K562 (cell line): Measurements from ENCODE around the gene BFSP1. TPM values are rescaled to one million over a fixed set of nuclear protein-coding genes. Genes with fewer than 3 reads are reported as not detected.

Experiments
- ATAC-seq: fragments of 200-7000 bp; cut with Tn5 transposase; 3 replicates; pipeline ENCODE4 v1.9.1; 2020; ENCODE audit warnings: moderate library complexity
- BruUV-seq: library from RNA; stranded (reverse); fragments of 400-500 nt; replicated peaks from 2 replicates; lab custom pipeline; 2021; lab: Mats Ljungman, UMichigan
- CTCF ChIA-PET: fragments of 300-600 bp; formaldehyde crosslinking; extraction: SDS; loops from one replicate; lab custom pipeline; 2021; ENCODE audit warnings: low intra/inter-chr PET ratio; lab: Yijun Ruan, JAX
- POLR2A ChIA-PET: fragments of 300-600, 350-650 bp; sonication (Branson Sonifier 250); formaldehyde crosslinking; extraction: SDS; loops from one replicate; lab custom pipeline; 2021; ENCODE audit warnings: antibody characterized with exemption, inconsistent platforms; lab: Yijun Ruan, JAX
- DNase-seq, 4 experiments: peaks; one replicate each; pipeline versions ENCODE4 v3.0.0 to v3.0.0-alpha.2; 2011 to 2018; ENCODE audit warnings: low spot score in 3 of 4, mixed read lengths in 3 of 4; ENCODE audit errors: extremely low read depth in 1 of 4
- FAIRE-seq: peaks from 2 replicates; lab custom pipeline; 2011; peaks lifted over from hg19 to GRCh38; lab: Jason Lieb, UNC
- H2AFZ ChIP-seq: 2 replicates; pipeline ENCODE4 v1.6.0; 2011; ENCODE audit warnings: low read depth, low read length, control low read depth, inconsistent platforms
- H3K27ac ChIP-seq: fragments of 200-600 bp; 3 replicates; pipeline ENCODE4 v1.8.0; 2011; ENCODE audit warnings: low read depth, mild to moderate bottlenecking, control low read depth, inconsistent platforms, low read length, moderate library complexity, mixed read lengths; ENCODE audit errors: extremely low read depth
- H3K27me3 ChIP-seq, 2 experiments: fragments of 300-600 bp in 1 of 2; 2 replicates in 1 of 2; 3 replicates in 1 of 2; pipeline versions ENCODE4 v1.6.0 to v1.8.0; 2011; ENCODE audit warnings: inconsistent platforms in 2 of 2, low read length in 2 of 2, mild to moderate bottlenecking in 1 of 2, mixed read lengths in 1 of 2, moderate library complexity in 1 of 2; ENCODE audit not compliant: control insufficient read depth in 2 of 2, insufficient read depth in 2 of 2
- H3K36me3 ChIP-seq: fragments of 300-600 bp; 3 replicates; pipeline ENCODE4 v1.8.0; 2011; ENCODE audit warnings: mild to moderate bottlenecking, low read length, inconsistent platforms; ENCODE audit not compliant: control insufficient read depth, insufficient read depth
- H3K4me1 ChIP-seq, 2 experiments: fragments of 200-600 bp in 1 of 2; replicated peaks in 1 of 2; 2 replicates in 1 of 2; 3 replicates in 1 of 2; pipeline versions ENCODE4 v1.5.1 to v1.8.0; 2011; ENCODE audit warnings: inconsistent platforms in 2 of 2, low read length in 2 of 2, mild to moderate bottlenecking in 1 of 2, mixed read lengths in 1 of 2, moderate library complexity in 1 of 2; ENCODE audit not compliant: control insufficient read depth in 2 of 2, insufficient read depth in 2 of 2
- H3K4me2 ChIP-seq: 2 replicates; pipeline ENCODE4 v1.6.1; 2011; ENCODE audit warnings: low read length, control low read depth, inconsistent platforms, mixed read lengths; ENCODE audit not compliant: insufficient read depth
- H3K4me3 ChIP-seq: fragments of 200-600 bp; sonication (generic), shearing (Covaris generic); 2 replicates; pipeline ENCODE4 v1.5.1; 2016; ENCODE audit warnings: control low read depth, inconsistent platforms
- H3K79me2 ChIP-seq: fragments of 200-600 bp; 3 replicates; pipeline ENCODE4 v1.8.0; 2011; ENCODE audit warnings: low read length, inconsistent platforms; ENCODE audit not compliant: control insufficient read depth, insufficient read depth
- H3K9ac ChIP-seq, 2 experiments: 2 replicates each; pipeline versions ENCODE4 v1.6.0 to v1.6.1; 2011; ENCODE audit warnings: low read depth in 2 of 2, low read length in 2 of 2, control low read depth in 1 of 2, inconsistent platforms in 1 of 2, mild to moderate bottlenecking in 1 of 2, mixed read lengths in 1 of 2; ENCODE audit not compliant: insufficient read depth in 1 of 2
- H3K9me1 ChIP-seq: one replicate; pipeline ENCODE4 v1.6.0; 2011; ENCODE audit warnings: inconsistent platforms, mild to moderate bottlenecking, low read length, moderate library complexity; ENCODE audit not compliant: control insufficient read depth, insufficient read depth
- H3K9me3 ChIP-seq: replicated peaks from 2 replicates; pipeline ENCODE4 v1.5.1; 2011; ENCODE audit warnings: low read depth, low read length, inconsistent platforms; ENCODE audit not compliant: control insufficient read depth, insufficient read depth
- H4K20me1 ChIP-seq: replicated peaks from 2 replicates; pipeline ENCODE4 v1.6.1; 2011; ENCODE audit warnings: low read length, inconsistent platforms, mixed read lengths; ENCODE audit not compliant: control insufficient read depth, insufficient read depth
- ELK1 ChIP-seq: sonication (generic); formaldehyde crosslinking; IDR thresholded peaks from 2 replicates; pipeline ENCODE4 v1.8.1; 2022; ENCODE audit warnings: missing genetic modification reagents
- KDM5B ChIP-seq: fragments of 200-600 bp; sonication (generic); IDR thresholded peaks from 2 replicates; pipeline ENCODE4 v1.6.1; 2012; ENCODE audit warnings: low read depth, mild to moderate bottlenecking, moderate library complexity, low read length, control low read depth, inconsistent platforms; ENCODE audit not compliant: insufficient replicate concordance
- OTX1 ChIP-seq: fragments of 450-650 bp; formaldehyde crosslinking; IDR thresholded peaks from 2 replicates; pipeline ENCODE4 v1.4.0; 2022; ENCODE audit warnings: mild to moderate bottlenecking
- PHB ChIP-seq: fragments of 250-450 bp; sonication (Bioruptor Pico); IDR thresholded peaks from 2 replicates; pipeline ENCODE4 v1.5.0; 2021
- TEAD4 ChIP-seq, 2 experiments: sonication (generic) in 1 of 2; formaldehyde crosslinking in 1 of 2; IDR thresholded peaks; 2 replicates each; pipeline versions ENCODE4 v1.6.1 to v1.8.0; 2012 to 2022; ENCODE audit warnings: borderline replicate concordance in 1 of 2, inconsistent platforms in 1 of 2, low read length in 1 of 2, mild to moderate bottlenecking in 1 of 2, missing genetic modification reagents in 1 of 2
- U2AF1 ChIP-seq: fragments of 200-400 bp; formaldehyde crosslinking; optimal IDR thresholded peaks from 2 replicates; pipeline ENCODE3; 2017; ENCODE audit warnings: mild to moderate bottlenecking, low read depth, low read length, moderate library complexity
- ZNF224 ChIP-seq: sonication (generic); formaldehyde crosslinking; IDR thresholded peaks from 2 replicates; pipeline ENCODE4 v1.8.0; 2022; ENCODE audit warnings: mild to moderate bottlenecking, missing genetic modification reagents
- ZNF239 ChIP-seq: fragments of 250-450 bp; sonication (Bioruptor Pico); IDR thresholded peaks from 2 replicates; pipeline ENCODE4 v1.4.0; 2020; ENCODE audit warnings: mild to moderate bottlenecking
- WGBS: fragments of 100-300 bp; shearing (Covaris generic); methylation state at CpG from one replicate; pipeline ENCODE4 v1.1.6; 2016; ENCODE audit warnings: low coverage, mixed read lengths; ENCODE audit not compliant: insufficient coverage; ENCODE audit errors: missing lambda C conversion rate; 5-methylcytosine and 5-hydroxymethylcytosine counted together
- in situ Hi-C: fragments of 300-500 bp; cut with MboI; formaldehyde crosslinking; loops from 4 replicates; pipeline ENCODE4 v1.15.0; 2018; ENCODE audit warnings: inconsistent platforms, mixed read lengths
- intact Hi-C: fragments of 100-400 bp; cut with micrococcal nuclease; formaldehyde crosslinking; loops from 2 replicates; pipeline ENCODE4 v1.14.2; 2022
- polyA plus RNA-seq, 8 experiments: library from polyadenylated mRNA; depleted of rRNA in 4 of 8; stranded (reverse) in 5 of 8; unstranded in 3 of 8; fragments of >200 nt; fragmentation: Nextera tagmentation in 2 of 8; fragmentation: Illumina TruSeq in 1 of 8; extraction: Ambion mirVana in 2 of 8; extraction: Trizol in 1 of 8; gene quantifications; 2 replicates each; pipeline versions ENCODE4 v1.2.1 to v1.2.3, GENCODE V29; 2011 to 2014; ENCODE audit warnings: inconsistent platforms in 1 of 8, missing spikeins in 1 of 8
- total RNA-seq, 7 experiments: library from RNA; depleted of rRNA in 6 of 7; stranded (reverse); fragments of >200 nt in 6 of 7; fragmentation: Illumina TruSeq in 2 of 7; extraction: Trizol in 2 of 7; gene quantifications; 2 replicates each; pipeline versions ENCODE4 v1.2.1 to v1.2.3, GENCODE V29; 2011 to 2021; ENCODE audit warnings: low replicate concordance in 1 of 7

Gene BFSP1
- total and polyA plus RNA-seq, 9 of the 15 experiments (the other 6 are each of a cell fraction or from before 2014, with no cell fraction given): 0.09 to 0.86 (median 0.40) TPM

GRCh38 chr20:17482536-17482935, 48.6 kb downstream of the BFSP1 start:
- Histone ChIP-seq H4K20me1 (no peaks in the 10 kb centered on the region), H3K9me1 (no peaks in the 10 kb centered on the region), H3K4me1 (no peaks in the 10 kb centered on the region), H3K27me3 (peaks cover 5 to 13% of the 10 kb centered on the region in 2 experiments; a peak in 4 of 5 replicates), H3K9me3 (no peaks in the 10 kb centered on the region), H3K36me3 (no peaks in the 10 kb centered on the region), H2AFZ (no peak overlapping the region), H3K4me3 (no peak overlapping the region), H3K79me2 (no peaks in the 10 kb centered on the region), H3K9ac (no peak overlapping the region), H3K27ac (no peak overlapping the region), H3K4me2 (no peak overlapping the region)
- ChIA-PET POLR2A (interaction anchor here (0.6 to 1.2 kb wide), 3 partner anchors 12 to 136 kb away, joined by 3 to 9 read pairs (median 4); no protein-coding TSS in a partner anchor), CTCF (no interaction called here)
- BruUV-seq: no TSS peak
- ATAC-seq (no peak), DNase-seq (no peak), FAIRE-seq (no peak)
- in situ Hi-C loops: no loop called here
- intact Hi-C loops: no loop called here
- TF ChIP-seq PHB (CRISPR knock-in tag): no peak
- no peak for TF ChIP-seq ZNF224 (CRISPR knock-in tag)
- no peak for TF ChIP-seq ELK1 (CRISPR knock-in tag)
- TF ChIP-seq OTX1: no peak
- no peak for TF ChIP-seq KDM5B
- no peak for TF ChIP-seq TEAD4 (IDR thresholded peaks at IDR 0.05; ENCODE audit: low read length)
- TF ChIP-seq TEAD4 (CRISPR knock-in tag; IDR thresholded peaks at IDR 0.05; ENCODE audit: borderline replicate concordance): no peak
- no peak for TF ChIP-seq ZNF239 (CRISPR knock-in tag)
- no peak for TF ChIP-seq U2AF1
- 0% methylated on average over 5 of the region's 5 CpGs for WGBS
